Memory B cell (primary cell): ENCODE results near the gene LRIT2.
A peak's percentile ranks its signal among the peaks of the same experiment; 100 is the strongest.

Source experiments
- ATAC-seq: fragments of 150-1000 bp; cut with Tn5 transposase; 2 replicates; pipeline ENCODE4 v1.10.0; 2021; ENCODE audit warnings: low read depth, mild to moderate bottlenecking, moderate library complexity
- DNase-seq, 2 donors: peaks; one replicate each; pipeline ENCODE4 v3.0.0; 2022; ENCODE audit warnings: low spot score in 2 of 2
- H3K27ac Mint-ChIP-seq: one replicate; pipeline ENCODE4 v1.8.0; 2022; ENCODE audit warnings: mild to moderate bottlenecking, moderate library complexity, mixed read lengths
- H3K27me3 Mint-ChIP-seq: one replicate; pipeline ENCODE4 v1.8.0; 2022; ENCODE audit warnings: mixed read lengths
- H3K36me3 Mint-ChIP-seq: one replicate; pipeline ENCODE4 v1.8.0; 2022; ENCODE audit warnings: mild to moderate bottlenecking, mixed read lengths
- H3K4me1 Mint-ChIP-seq: one replicate; pipeline ENCODE4 v1.8.0; 2022; ENCODE audit warnings: mixed read lengths
- H3K4me3 Mint-ChIP-seq: one replicate; pipeline ENCODE4 v1.8.0; 2022; ENCODE audit warnings: mild to moderate bottlenecking, moderate library complexity, mixed read lengths
- H3K9me3 Mint-ChIP-seq: one replicate; pipeline ENCODE4 v1.8.0; 2022; ENCODE audit warnings: mixed read lengths

LRIT2 gene

GRCh38 chr10:84205853-84206525, 19.4 kb downstream of the LRIT2 start:
- Mint-ChIP-seq H3K36me3 (no peaks in the 10 kb centered on the region), H3K27me3 (peaks cover 14% of the 10 kb centered on the region), H3K4me3 (no peak overlapping the region), H3K9me3 (no peaks in the 10 kb centered on the region), H3K27ac (no peak overlapping the region), H3K4me1 (peaks cover 4% of the 10 kb centered on the region)
- ATAC-seq (no peak), DNase-seq (no peak)

- Mint-ChIP-seq H3K9me3 (no peaks in the 10 kb centered on the region), H3K27ac (no peak overlapping the region), H3K27me3 (peaks cover 14% of the 10 kb centered on the region), H3K4me3 (no peak overlapping the region), H3K4me1 (peaks cover 4% of the 10 kb centered on the region), H3K36me3 (no peaks in the 10 kb centered on the region)
- ATAC-seq (peak; percentile 85), DNase-seq (peak; percentile 59 to 73)
Observed at GRCh38 chr10:84205049-84205852, 20.1 kb downstream of the LRIT2 start.

GRCh38 chr10:84204610-84205009, 20.7 kb downstream of the LRIT2 start:
- H3K9me3 Mint-ChIP-seq, result no peaks in the 10 kb centered on the region
- ATAC-seq, result no peak
- H3K4me3 Mint-ChIP-seq, result no peak overlapping the region
- H3K27me3 Mint-ChIP-seq, result peaks cover 16% of the 10 kb centered on the region
- peaks cover 4% of the 10 kb centered on the region for H3K4me1 Mint-ChIP-seq
- H3K36me3 Mint-ChIP-seq, result no peaks in the 10 kb centered on the region
- H3K27ac Mint-ChIP-seq, result no peak overlapping the region
- DNase-seq, result no peak

GRCh38 chr10:84204122-84204521, 21.2 kb downstream of the LRIT2 start:
- ATAC-seq, result peak; percentile 29
- Mint-ChIP-seq H3K9me3 (no peaks in the 10 kb centered on the region), H3K27ac (no peak overlapping the region), H3K36me3 (no peaks in the 10 kb centered on the region), H3K4me1 (peaks cover 4% of the 10 kb centered on the region), H3K4me3 (no peak overlapping the region), H3K27me3 (peaks cover 16% of the 10 kb centered on the region)
- DNase-seq, result no peak

- H3K36me3 Mint-ChIP-seq, result no peaks in the 10 kb centered on the region
- H3K27ac Mint-ChIP-seq, result no peak overlapping the region
- H3K4me3 Mint-ChIP-seq, result no peak overlapping the region
- H3K9me3 Mint-ChIP-seq, result no peaks in the 10 kb centered on the region
- ATAC-seq (no peak), DNase-seq (no peak)
- peaks cover 17% of the 10 kb centered on the region for H3K27me3 Mint-ChIP-seq
- peaks cover 4% of the 10 kb centered on the region for H3K4me1 Mint-ChIP-seq
Observed at GRCh38 chr10:84202349-84202748, 23.0 kb downstream of the LRIT2 start.

- no peak for ATAC-seq
- Mint-ChIP-seq H3K4me1 (peaks cover 4% of the 10 kb centered on the region), H3K4me3 (no peak overlapping the region), H3K27me3 (peaks cover 10% of the 10 kb centered on the region), H3K9me3 (no peaks in the 10 kb centered on the region), H3K36me3 (no peaks in the 10 kb centered on the region), H3K27ac (no peak overlapping the region)
- DNase-seq, result no peak
Observed at GRCh38 chr10:84201682-84202081, 23.7 kb downstream of the LRIT2 start.

GRCh38 chr10:84201244-84201606, 24.1 kb downstream of the LRIT2 start:
- DNase-seq, result no peak
- Mint-ChIP-seq H3K4me3 (no peak overlapping the region), H3K36me3 (no peaks in the 10 kb centered on the region), H3K27ac (no peak overlapping the region), H3K9me3 (no peaks in the 10 kb centered on the region), H3K27me3 (peaks cover 9% of the 10 kb centered on the region), H3K4me1 (peaks cover 4% of the 10 kb centered on the region)
- no peak for ATAC-seq

- no peak for DNase-seq
- Mint-ChIP-seq H3K4me1 (peaks cover 4% of the 10 kb centered on the region), H3K27ac (no peak overlapping the region), H3K27me3 (peaks cover 11% of the 10 kb centered on the region), H3K36me3 (no peaks in the 10 kb centered on the region), H3K9me3 (no peaks in the 10 kb centered on the region), H3K4me3 (no peak overlapping the region)
- ATAC-seq, result no peak
Observed at GRCh38 chr10:84200537-84201243, 24.7 kb downstream of the LRIT2 start.

GRCh38 chr10:84198206-84198915, 27.0 kb downstream of the LRIT2 start:
- H3K27me3 Mint-ChIP-seq, result peaks cover 12% of the 10 kb centered on the region
- no peak overlapping the region for H3K27ac Mint-ChIP-seq
- no peaks in the 10 kb centered on the region for H3K4me1 Mint-ChIP-seq

GRCh38 chr10:84197643-84198042, 27.7 kb downstream of the LRIT2 start:
- H3K27ac Mint-ChIP-seq, result no peak overlapping the region
- H3K27me3 Mint-ChIP-seq, result peaks cover 14% of the 10 kb centered on the region
- H3K4me3 Mint-ChIP-seq, result no peak overlapping the region
- no peaks in the 10 kb centered on the region for H3K36me3 Mint-ChIP-seq
- DNase-seq, result no peak
- no peak for ATAC-seq
- H3K9me3 Mint-ChIP-seq, result no peaks in the 10 kb centered on the region
- H3K4me1 Mint-ChIP-seq, result no peaks in the 10 kb centered on the region

More at GRCh38 chr10:84198206-84198915, 27.0 kb downstream of the LRIT2 start:
- H3K4me3 Mint-ChIP-seq, result no peak overlapping the region
- ATAC-seq, result no peak
- H3K9me3 Mint-ChIP-seq, result no peaks in the 10 kb centered on the region
- no peak for DNase-seq
- H3K36me3 Mint-ChIP-seq, result no peaks in the 10 kb centered on the region

GRCh38 chr10:84196941-84197340, 28.4 kb downstream of the LRIT2 start:
- no peak for DNase-seq
- H3K9me3 Mint-ChIP-seq, result no peaks in the 10 kb centered on the region
- H3K27me3 Mint-ChIP-seq, result peaks cover 14% of the 10 kb centered on the region
- H3K27ac Mint-ChIP-seq, result no peak overlapping the region
- H3K4me1 Mint-ChIP-seq, result no peaks in the 10 kb centered on the region
- no peaks in the 10 kb centered on the region for H3K36me3 Mint-ChIP-seq
- H3K4me3 Mint-ChIP-seq, result no peak overlapping the region
- ATAC-seq, result no peak

GRCh38 chr10:84196083-84196482, 29.3 kb downstream of the LRIT2 start:
- no peaks in the 10 kb centered on the region for H3K9me3 Mint-ChIP-seq
- H3K27ac Mint-ChIP-seq, result no peak overlapping the region
- H3K4me1 Mint-ChIP-seq, result peaks cover 3% of the 10 kb centered on the region
- DNase-seq, result no peak
- no peak overlapping the region for H3K4me3 Mint-ChIP-seq
- H3K36me3 Mint-ChIP-seq, result no peaks in the 10 kb centered on the region
- ATAC-seq, result peak; percentile 23
- H3K27me3 Mint-ChIP-seq, result peaks cover 20% of the 10 kb centered on the region

GRCh38 chr10:84195044-84195830, 30.1 kb downstream of the LRIT2 start:
- no peak for DNase-seq
- Mint-ChIP-seq H3K9me3 (no peaks in the 10 kb centered on the region), H3K36me3 (no peaks in the 10 kb centered on the region), H3K4me3 (peak overlapping the region; percentile 70), H3K4me1 (peaks cover 3% of the 10 kb centered on the region), H3K27ac (no peak overlapping the region), H3K27me3 (peaks cover 19% of the 10 kb centered on the region)
- ATAC-seq, result no peak
